Effector memory CD8-positive, alpha-beta T cell (primary cell): Measurements from ENCODE around the gene ZNF736.
A peak's percentile ranks its signal among the peaks of the same experiment; 100 is the strongest.
"Not testable (repeated sequence)": the region's sequence is repeated elsewhere in the genome, so short reads cannot be mapped to it uniquely, and the experiment has no call there.

ENCODE experiments used
- ATAC-seq: fragments of 150-1000 bp; cut with Tn5 transposase; replicated peaks from 2 replicates; pipeline ENCODE4 v1.10.0; 2021; ENCODE audit warnings: mild to moderate bottlenecking, moderate library complexity
- DNase-seq, 3 experiments: peaks; one replicate each; pipeline ENCODE4 v3.0.0; 2021
- H3K27ac Mint-ChIP-seq, 2 donors: one replicate each; pipeline ENCODE4 v1.8.0; 2022; ENCODE audit warnings: mild to moderate bottlenecking in 2 of 2, mixed read lengths in 2 of 2, moderate library complexity in 2 of 2
- H3K27me3 Mint-ChIP-seq, 2 donors: one replicate each; pipeline ENCODE4 v1.8.0; 2022; ENCODE audit warnings: mixed read lengths in 2 of 2
- H3K36me3 Mint-ChIP-seq: one replicate; pipeline ENCODE4 v1.8.0; 2022; ENCODE audit warnings: mild to moderate bottlenecking, moderate library complexity, mixed read lengths; ENCODE audit not compliant: insufficient read depth
- H3K4me1 Mint-ChIP-seq, 2 donors: one replicate each; pipeline ENCODE4 v1.8.0; 2022; ENCODE audit warnings: low read depth in 2 of 2, mixed read lengths in 2 of 2
- H3K4me3 Mint-ChIP-seq, 2 donors: one replicate each; pipeline ENCODE4 v1.8.0; 2022; ENCODE audit warnings: mild to moderate bottlenecking in 2 of 2, mixed read lengths in 2 of 2, moderate library complexity in 2 of 2
- H3K9me3 Mint-ChIP-seq, 2 donors: one replicate each; pipeline ENCODE4 v1.8.0; 2022; ENCODE audit warnings: mixed read lengths in 2 of 2

Gene ZNF736

DNA sequence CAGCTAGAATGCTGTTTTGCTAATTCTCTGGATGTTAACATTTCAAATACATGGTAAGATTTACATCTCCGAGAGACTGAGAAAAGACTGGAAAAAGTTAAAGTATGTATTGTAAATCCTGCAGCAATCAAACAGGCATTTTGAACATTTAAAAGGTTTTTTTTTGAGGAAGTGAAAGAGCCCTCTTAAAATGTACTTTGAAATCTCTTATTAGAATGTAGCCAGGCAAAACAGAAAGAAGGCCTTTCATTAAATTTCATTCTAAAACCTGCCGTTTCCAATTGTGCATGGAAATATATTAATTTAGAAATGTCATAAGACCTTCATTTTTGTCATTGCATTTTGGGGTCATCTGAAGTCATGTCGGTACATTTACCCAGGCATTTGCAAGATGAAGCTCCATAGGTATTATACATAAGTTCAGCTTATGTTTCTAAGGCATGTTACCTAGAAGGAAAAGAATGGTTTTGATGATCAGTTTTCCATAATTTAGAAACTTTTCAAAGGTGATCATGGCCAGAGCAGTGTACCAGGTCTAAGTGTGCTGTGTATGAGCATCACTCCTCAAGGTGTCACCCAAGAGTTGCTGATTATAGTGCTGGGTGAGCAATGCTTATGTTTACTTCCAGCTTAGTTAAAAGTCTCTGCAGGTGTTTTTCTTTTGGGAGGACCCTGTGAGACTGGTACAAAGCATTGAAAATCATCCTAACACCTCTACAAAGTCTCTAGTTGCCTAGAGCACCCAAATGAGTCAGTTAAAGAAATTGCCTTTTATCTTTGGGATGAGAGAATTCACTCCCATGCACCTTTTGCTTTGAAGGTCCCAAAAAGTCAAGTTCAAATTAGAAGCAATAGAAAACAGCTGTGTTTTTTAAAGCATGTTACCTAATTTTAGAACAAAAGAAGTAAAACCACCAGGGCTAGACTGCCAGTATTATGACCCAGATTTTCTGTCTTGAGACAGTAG lies 7.1 kb downstream of the ZNF736 start:
- Mint-ChIP-seq H3K9me3 (no peaks in the 10 kb centered on the region), H3K27ac (peak overlapping the region in 1 of 2 donors; percentile 12), H3K4me1 (peaks cover 9 to 10% of the 10 kb centered on the region in 2 donors), H3K4me3 (no peak overlapping the region), H3K36me3 (no peaks in the 10 kb centered on the region), H3K27me3 (no peaks in the 10 kb centered on the region)
- no peak for DNase-seq
- ATAC-seq: peak; percentile 51

DNA sequence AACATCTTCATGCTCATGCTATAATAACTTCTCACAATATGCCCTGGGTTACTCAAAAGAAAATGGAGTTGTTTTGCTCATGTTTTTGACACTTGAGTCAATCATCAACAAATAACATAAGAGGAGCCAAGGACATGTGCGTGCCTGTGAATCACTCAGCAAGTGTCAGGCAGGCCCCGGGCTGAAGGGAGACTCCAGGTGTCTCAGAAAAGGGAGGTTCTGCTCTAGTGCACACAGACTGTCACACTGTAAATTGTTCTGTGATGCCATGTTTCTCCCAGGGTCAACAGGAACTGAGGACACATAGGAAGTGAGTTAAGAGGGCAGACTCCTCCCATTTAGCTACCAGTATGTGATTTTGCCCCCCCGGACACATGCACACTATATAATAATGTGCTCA lies 10.4 kb downstream of the ZNF736 start:
- not testable (repeated sequence) for ATAC-seq
- H3K4me1 Mint-ChIP-seq: peaks cover 9 to 25% of the 10 kb centered on the region in 2 donors

DNA sequence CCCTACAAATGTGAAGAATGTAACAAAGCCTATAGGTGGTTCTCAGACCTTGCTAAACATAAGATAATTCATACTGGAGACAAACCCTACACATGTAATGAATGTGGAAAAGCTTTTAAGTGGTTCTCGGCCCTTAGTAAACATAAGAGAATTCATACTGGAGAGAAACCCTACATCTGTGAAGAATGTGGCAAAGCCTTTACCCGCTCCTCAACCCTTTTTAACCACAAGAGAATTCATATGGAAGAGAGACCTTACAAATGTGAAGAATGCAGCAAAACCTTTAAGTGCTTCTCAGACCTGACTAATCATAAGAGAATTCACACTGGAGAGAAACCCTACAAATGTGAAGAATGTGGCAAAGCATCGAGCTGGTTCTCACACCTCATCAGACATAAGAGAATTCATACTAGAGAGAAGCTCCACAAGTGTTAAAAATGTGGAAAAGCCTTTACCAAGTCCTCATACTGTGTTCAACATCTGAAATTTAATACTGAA lies 35.0 kb downstream of the ZNF736 start:
- Mint-ChIP-seq H3K9me3 (peaks cover 12 to 14% of the 10 kb centered on the region in 2 donors), H3K36me3 (peaks cover 16% of the 10 kb centered on the region)
- H3K27ac Mint-ChIP-seq, ATAC-seq, H3K27me3 Mint-ChIP-seq, H3K4me1 Mint-ChIP-seq, DNase-seq, H3K4me3 Mint-ChIP-seq: not testable (repeated sequence)

More for the DNA sequence above, 10.4 kb downstream of the ZNF736 start:
- DNase-seq, H3K27ac Mint-ChIP-seq, H3K27me3 Mint-ChIP-seq, H3K36me3 Mint-ChIP-seq, H3K4me3 Mint-ChIP-seq, H3K9me3 Mint-ChIP-seq: not testable (repeated sequence)

DNA sequence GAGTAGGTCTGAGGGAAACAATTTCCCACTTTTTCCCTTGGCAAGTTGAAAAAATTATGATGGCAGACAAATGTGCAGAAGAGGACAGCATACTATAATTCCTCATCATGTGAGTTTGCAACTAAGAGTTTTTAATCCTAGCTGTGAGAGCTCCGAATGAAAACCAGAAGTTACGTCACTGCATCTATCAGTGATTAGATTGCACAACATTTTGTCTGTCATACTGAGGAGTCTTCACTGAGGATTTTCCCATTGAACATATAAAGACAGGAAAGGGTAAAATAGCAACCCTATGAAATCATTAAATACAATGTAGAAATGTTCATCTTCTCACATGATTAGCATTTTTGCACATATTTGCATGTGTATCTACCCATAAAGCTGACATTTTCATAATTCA lies 45.8 kb downstream of the ZNF736 start:
- H3K4me3 Mint-ChIP-seq: no peak overlapping the region
- H3K4me1 Mint-ChIP-seq: no peaks in the 10 kb centered on the region
- no peak for ATAC-seq
- DNase-seq: no peak
- no peak overlapping the region for H3K27ac Mint-ChIP-seq
- H3K36me3 Mint-ChIP-seq: no peaks in the 10 kb centered on the region
- H3K27me3 Mint-ChIP-seq: no peaks in the 10 kb centered on the region
- peaks cover 17 to 22% of the 10 kb centered on the region in 2 donors for H3K9me3 Mint-ChIP-seq

DNA sequence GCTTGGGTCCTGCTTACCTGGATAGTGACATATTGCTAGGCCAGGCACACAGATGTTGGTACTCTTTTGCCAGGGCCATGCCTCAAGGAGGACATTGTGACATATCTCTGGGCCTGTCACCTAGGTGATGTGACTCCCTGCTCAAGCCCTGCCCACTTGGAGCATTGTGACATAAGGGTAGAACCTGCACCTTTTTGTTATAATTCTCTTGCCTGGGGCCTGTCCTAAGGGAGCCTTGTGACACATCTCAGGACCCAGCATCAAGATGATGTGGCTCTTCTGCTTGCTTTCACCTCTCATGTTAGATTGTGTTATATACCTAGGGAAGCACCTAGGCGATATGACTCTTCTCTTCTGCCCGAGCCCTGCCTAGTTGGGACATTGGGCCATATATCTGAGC lies 57.4 kb downstream of the ZNF736 start:
- H3K4me3 Mint-ChIP-seq: no peak overlapping the region
- H3K27me3 Mint-ChIP-seq: no peaks in the 10 kb centered on the region
- no peak overlapping the region for H3K27ac Mint-ChIP-seq
- DNase-seq: no peak
- ATAC-seq: no peak
- H3K36me3 Mint-ChIP-seq: no peaks in the 10 kb centered on the region
- H3K9me3 Mint-ChIP-seq: peaks cover 17 to 36% of the 10 kb centered on the region in 2 donors
- H3K4me1 Mint-ChIP-seq: no peaks in the 10 kb centered on the region

DNA sequence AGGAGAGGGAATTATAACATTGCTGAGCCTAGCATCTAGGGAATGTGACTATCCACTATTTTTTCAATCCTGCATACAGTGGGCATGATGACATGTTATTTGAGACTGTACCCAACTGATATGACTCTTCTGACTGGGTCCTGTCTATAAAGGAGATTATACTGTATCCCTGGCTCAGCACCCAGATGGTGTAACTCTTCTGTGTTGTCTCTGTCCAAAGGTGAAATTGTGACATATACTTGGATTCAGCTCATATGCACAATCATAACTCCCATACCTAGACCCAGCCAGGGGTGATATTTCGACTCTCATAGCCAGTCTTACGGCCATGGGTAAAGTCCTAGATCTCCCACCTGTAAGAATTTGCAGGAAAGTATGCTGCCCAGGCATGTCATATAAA lies 59.3 kb downstream of the ZNF736 start:
- ATAC-seq: no peak
- Mint-ChIP-seq H3K36me3 (no peaks in the 10 kb centered on the region), H3K4me3 (no peak overlapping the region), H3K4me1 (no peaks in the 10 kb centered on the region), H3K9me3 (peaks cover 17 to 31% of the 10 kb centered on the region in 2 donors), H3K27me3 (no peaks in the 10 kb centered on the region), H3K27ac (no peak overlapping the region)
- DNase-seq: no peak

DNA sequence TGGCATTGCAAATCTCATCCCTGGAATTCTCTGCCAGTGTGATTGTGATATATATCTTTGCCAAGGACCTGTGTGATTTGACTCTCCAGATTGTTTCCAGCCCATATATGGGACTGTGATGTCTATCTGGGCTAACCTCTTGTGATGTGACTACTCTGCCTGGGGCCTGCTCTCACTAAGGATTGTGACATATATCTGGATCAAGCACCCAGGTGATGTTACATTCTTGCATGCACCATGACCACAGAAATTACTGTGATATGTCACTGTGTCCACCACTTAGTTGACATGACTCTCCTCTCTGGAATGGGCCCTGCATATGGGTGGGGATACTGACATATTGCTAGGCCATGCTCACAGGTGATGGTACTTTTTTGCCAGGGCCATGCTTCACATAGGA lies 86.6 kb downstream of the ZNF736 start:
- Mint-ChIP-seq H3K36me3 (no peaks in the 10 kb centered on the region), H3K27me3 (no peaks in the 10 kb centered on the region), H3K9me3 (peaks cover 0 to under 1% of the 10 kb centered on the region in 2 donors), H3K27ac (no peak overlapping the region), H3K4me1 (no peaks in the 10 kb centered on the region), H3K4me3 (no peak overlapping the region)
- ATAC-seq: no peak
- no peak for DNase-seq
